K562 (cell line): ENCODE data around the gene CDK14. TPM values are rescaled to one million over a fixed set of nuclear protein-coding genes. Genes with fewer than 3 reads are reported as not detected.

Experiments used
- ATF3 ChIP-seq, 2 experiments: fragments of 450-650 bp in 1 of 2; sonication (generic) in 1 of 2; formaldehyde crosslinking in 1 of 2; IDR thresholded peaks in 1 of 2; conservative IDR thresholded peaks in 1 of 2; 2 replicates each; pipeline versions ENCODE4 v1.6.1 to v1.8.1; 2016 to 2023; ENCODE audit warnings: mild to moderate bottlenecking in 2 of 2, moderate library complexity in 2 of 2, inconsistent platforms in 1 of 2, missing genetic modification reagents in 1 of 2
- DPF2 ChIP-seq: fragments of 450-650 bp; IDR thresholded peaks from 2 replicates; pipeline ENCODE4 v1.6.1; 2016
- FOSL1 ChIP-seq: fragments of 200-800 bp; sonication (Bioruptor generic); conservative IDR thresholded peaks from 2 replicates; pipeline ENCODE4 v1.6.1; 2016; ENCODE audit warnings: missing genetic modification characterization, missing compliant biosample characterization
- JUNB ChIP-seq: fragments of 450-650 bp; formaldehyde crosslinking; conservative IDR thresholded peaks from 2 replicates; pipeline ENCODE4 v1.4.0; 2020; ENCODE audit warnings: mild to moderate bottlenecking
- NFXL1 ChIP-seq: fragments of 450-650 bp; formaldehyde crosslinking; IDR thresholded peaks from 2 replicates; pipeline ENCODE4 v1.4.0; 2021; ENCODE audit warnings: mild to moderate bottlenecking
- RFX7 ChIP-seq: fragments of 250-450 bp; sonication (Bioruptor Pico); IDR thresholded peaks from 2 replicates; pipeline ENCODE4 v1.5.1; 2021; ENCODE audit warnings: mild to moderate bottlenecking
- SIN3B ChIP-seq: fragments of 450-650 bp; IDR thresholded peaks from 2 replicates; pipeline ENCODE4 v1.6.1; 2017; ENCODE audit warnings: low read depth, mild to moderate bottlenecking, moderate library complexity
- SMAD4 ChIP-seq: fragments of 250-450 bp; sonication (Bioruptor Pico); conservative IDR thresholded peaks from 2 replicates; pipeline ENCODE4 v1.8.0; 2021; ENCODE audit warnings: inconsistent platforms, mild to moderate bottlenecking, moderate library complexity
- TAF15 ChIP-seq: fragments of 200-400 bp; formaldehyde crosslinking; IDR thresholded peaks from 2 replicates; pipeline ENCODE4 v1.6.1; 2017; ENCODE audit warnings: mild to moderate bottlenecking, low read depth, low read length, moderate library complexity
- ZBTB40 ChIP-seq, 2 experiments: fragments of 450-650 bp in 1 of 2; sonication (generic) in 1 of 2; formaldehyde crosslinking in 1 of 2; IDR thresholded peaks; 2 replicates each; pipeline versions ENCODE4 v1.7.1 to v1.9.0; 2016 to 2022; ENCODE audit warnings: inconsistent platforms in 1 of 2, mild to moderate bottlenecking in 1 of 2, missing genetic modification reagents in 1 of 2
- ZNF143 ChIP-seq: sonication (generic); formaldehyde crosslinking; IDR thresholded peaks from 2 replicates; pipeline ENCODE4 v1.9.0; 2022; ENCODE audit warnings: mild to moderate bottlenecking, missing genetic modification reagents
- polyA plus RNA-seq, 8 experiments: library from polyadenylated mRNA; depleted of rRNA in 4 of 8; stranded (reverse) in 5 of 8; unstranded in 3 of 8; fragments of >200 nt; fragmentation: Nextera tagmentation in 2 of 8; fragmentation: Illumina TruSeq in 1 of 8; extraction: Ambion mirVana in 2 of 8; extraction: Trizol in 1 of 8; gene quantifications; 2 replicates each; pipeline versions ENCODE4 v1.2.1 to v1.2.3, GENCODE V29; 2011 to 2014; ENCODE audit warnings: inconsistent platforms in 1 of 8, missing spikeins in 1 of 8
- total RNA-seq, 7 experiments: library from RNA; depleted of rRNA in 6 of 7; stranded (reverse); fragments of >200 nt in 6 of 7; fragmentation: Illumina TruSeq in 2 of 7; extraction: Trizol in 2 of 7; gene quantifications; 2 replicates each; pipeline versions ENCODE4 v1.2.1 to v1.2.3, GENCODE V29; 2011 to 2021; ENCODE audit warnings: low replicate concordance in 1 of 7

The CDK14 gene
- total and polyA plus RNA-seq, 9 of the 15 experiments (the other 6 are each of a cell fraction or from before 2014, with no cell fraction given) = 0.03 to 0.91 (median 0.16) TPM

- TF ChIP-seq FOSL1 (tag) (0 out of 2 replicates have a peak, but pooled peaks have one; percentile 41), JUNB (CRISPR knock-in tag) (peak; percentile 52; the same call in 1 of the 2 replicates), TAF15 (no peak), SIN3B (no peak), SMAD4 (CRISPR knock-in tag) (no peak), RFX7 (CRISPR knock-in tag) (no peak), NFXL1 (no peak), ZNF143 (no peak), ZBTB40 (IDR thresholded peaks at IDR 0.05) (no peak), ZBTB40 (CRISPR knock-in tag; IDR thresholded peaks at IDR 0.05) (no peak), ATF3 (IDR thresholded peaks at IDR 0.05) (peak; percentile 42), ATF3 (CRISPR knock-in tag; conservative IDR thresholded peaks at IDR 0.05) (no peak), DPF2 (no peak)
Measured at GRCh38 chr7:90816511-90817142, 220.5 kb downstream of the CDK14 start (continued).
